ENCODE measurements around the gene LIPH.
"Not testable (repeated sequence)": the region's sequence is repeated elsewhere in the genome, so short reads cannot be mapped to it uniquely, and the experiment has no call there.

LIPH gene

GRCh38 chr3:185552358-185552877, at the start of gene LIPH:
Gene LIPH (minus strand): TSS chr3:185552588. CDS start chr3:185552471, 117 bp downstream.
- no peak for DNase-seq (ENCODE audit: low read depth)

- DNase-seq (ENCODE audit: low read depth) = no peak
These were observed 43.1 kb upstream of the LIPH start for GRCh38 chr3:185595526-185595925.

GRCh38 chr3:185594073-185594472, 41.7 kb upstream of the LIPH start:
- no peak for DNase-seq (ENCODE audit: low read depth)

- DNase-seq (ENCODE audit: low read depth) = no peak
These were observed 34.3 kb upstream of the LIPH start for GRCh38 chr3:185586686-185587039.

GRCh38 chr3:185585859-185586685, 33.7 kb upstream of the LIPH start, which contains the start of gene SENP2:
Gene SENP2 (plus strand): TSS chr3:185586295. CDS start chr3:185586414, 119 bp downstream.
- DNase-seq (ENCODE audit: low read depth) = peak; percentile 99

GRCh38 chr3:185585518-185585858, 33.1 kb upstream of the LIPH start:
- DNase-seq (ENCODE audit: low read depth) = no peak

- no peak for DNase-seq (ENCODE audit: low read depth)
These were observed 32.3 kb upstream of the LIPH start for GRCh38 chr3:185584686-185585085.

GRCh38 chr3:185583925-185584324, 31.5 kb upstream of the LIPH start:
- DNase-seq (ENCODE audit: low read depth) = no peak

- DNase-seq (ENCODE audit: low read depth) = no peak
These were observed 30.5 kb upstream of the LIPH start for GRCh38 chr3:185582871-185583270.

- DNase-seq (ENCODE audit: low read depth) = no peak
These were observed 29.8 kb upstream of the LIPH start for GRCh38 chr3:185582236-185582635.

GRCh38 chr3:185575108-185575869, 22.9 kb upstream of the LIPH start:
- DNase-seq (ENCODE audit: low read depth) = not testable (repeated sequence)

- DNase-seq (ENCODE audit: low read depth) = no peak
These were observed 19.8 kb upstream of the LIPH start for GRCh38 chr3:185572183-185572582.

GRCh38 chr3:185561958-185562357, 9.6 kb upstream of the LIPH start:
- DNase-seq (ENCODE audit: low read depth) = no peak

GRCh38 chr3:185561374-185561943, 9.1 kb upstream of the LIPH start:
- DNase-seq (ENCODE audit: low read depth) = no peak

- no peak for DNase-seq (ENCODE audit: low read depth)
These were observed 8.3 kb upstream of the LIPH start for GRCh38 chr3:185560676-185561075.

- DNase-seq (ENCODE audit: low read depth) = no peak
These were observed 7.3 kb upstream of the LIPH start for GRCh38 chr3:185559706-185560090.

- DNase-seq (ENCODE audit: low read depth) = no peak
These were observed 6.0 kb upstream of the LIPH start for GRCh38 chr3:185558395-185558794.

GRCh38 chr3:185556640-185557039, 4.3 kb upstream of the LIPH start:
- DNase-seq (ENCODE audit: low read depth) = not testable (repeated sequence)

GRCh38 chr3:185555860-185556347, 3.5 kb upstream of the LIPH start:
- no peak for DNase-seq (ENCODE audit: low read depth)

GRCh38 chr3:185555101-185555501, 2.7 kb upstream of the LIPH start:
- no peak for DNase-seq (ENCODE audit: low read depth)

- no peak for DNase-seq (ENCODE audit: low read depth)
These were observed 2.7 kb downstream of the LIPH start for GRCh38 chr3:185549651-185550111.

- no peak for DNase-seq (ENCODE audit: low read depth)
These were observed 3.3 kb downstream of the LIPH start for GRCh38 chr3:185549122-185549521.

- DNase-seq (ENCODE audit: low read depth) = no peak
These were observed 11.7 kb downstream of the LIPH start for GRCh38 chr3:185540695-185541094.

All from stimulated activated CD8-positive, alpha-beta memory T cell treated with anti-CD3 and anti-CD28 coated beads, Interleukin-4, amount 100 ng/mL, for 24 hours (primary cell).